WTC11 (cell line): ENCODE results near the gene C10orf90. TPM values are rescaled to one million over a fixed set of nuclear protein-coding genes. Genes with fewer than 3 reads are reported as not detected.

Experiments used
- ATAC-seq: fragments of 200-7000 bp; cut with Tn5 transposase; 2 replicates; pipeline ENCODE4 v1.10.0; 2021; ENCODE audit warnings: mild to moderate bottlenecking, moderate library complexity
- CTCF ChIA-PET: fragments of 300-600 bp; sonication (Branson Sonifier 250); formaldehyde crosslinking; loops from one replicate; lab custom pipeline; 2021; ENCODE audit warnings: antibody characterized with exemption; lab: Charles Lee
- POLR2A ChIA-PET: fragments of 350-600 bp; sonication (Branson Sonifier 250); formaldehyde crosslinking; loops from one replicate; lab custom pipeline; 2021; ENCODE audit warnings: antibody characterized with exemption; lab: Charles Lee
- DNase-seq: peaks from one replicate; pipeline ENCODE4 v3.0.0; 2021; ENCODE audit warnings: low spot score
- H3K27ac Mint-ChIP-seq: 2 replicates; pipeline ENCODE4 v1.8.0; 2021; ENCODE audit warnings: mixed read lengths
- H3K27me3 Mint-ChIP-seq: 2 replicates; pipeline ENCODE4 v1.8.0; 2021; ENCODE audit warnings: low read depth, mild to moderate bottlenecking, moderate library complexity, mixed read lengths
- H3K36me3 Mint-ChIP-seq: 2 replicates; pipeline ENCODE4 v1.8.0; 2021; ENCODE audit warnings: mixed read lengths
- H3K4me1 Mint-ChIP-seq: 2 replicates; pipeline ENCODE4 v1.8.0; 2022; ENCODE audit warnings: mixed read lengths
- H3K4me3 Mint-ChIP-seq: 2 replicates; pipeline ENCODE4 v1.8.0; 2021; ENCODE audit warnings: mild to moderate bottlenecking, moderate library complexity, mixed read lengths
- H3K9me3 Mint-ChIP-seq: 2 replicates; pipeline ENCODE4 v1.8.0; 2021; ENCODE audit warnings: mixed read lengths
- CBFB ChIP-seq: sonication (generic); formaldehyde crosslinking; IDR thresholded peaks from 2 replicates; pipeline ENCODE4 v1.8.1; 2022; ENCODE audit warnings: mild to moderate bottlenecking, low read depth, missing genetic modification reagents
- ELF4 ChIP-seq: sonication (generic); formaldehyde crosslinking; IDR thresholded peaks from 2 replicates; pipeline ENCODE4 v1.8.1; 2022; ENCODE audit warnings: low read depth, mild to moderate bottlenecking, moderate library complexity, missing genetic modification reagents
- FOXJ3 ChIP-seq: sonication (generic); formaldehyde crosslinking; IDR thresholded peaks from 2 replicates; pipeline ENCODE4 v1.9.0; 2021; ENCODE audit warnings: missing genetic modification reagents, mild to moderate bottlenecking, borderline replicate concordance
- HMGA2 ChIP-seq: fragments of 250-450 bp; sonication (Bioruptor Pico); IDR thresholded peaks from 2 replicates; pipeline ENCODE4 v1.4.0; 2021; ENCODE audit warnings: mild to moderate bottlenecking, moderate library complexity
- JAZF1 ChIP-seq: fragments of 250-450 bp; sonication (Bioruptor Pico); IDR thresholded peaks from 2 replicates; pipeline ENCODE4 v1.9.0; 2021; ENCODE audit warnings: moderate library complexity, mild to moderate bottlenecking, inconsistent platforms
- NR1H2 ChIP-seq: sonication (generic); formaldehyde crosslinking; IDR thresholded peaks from 2 replicates; pipeline ENCODE4 v1.9.0; 2021; ENCODE audit warnings: mild to moderate bottlenecking, moderate library complexity, missing genetic modification reagents
- PRRX2 ChIP-seq: fragments of 250-450 bp; sonication (Bioruptor Pico); IDR thresholded peaks from 2 replicates; pipeline ENCODE4 v1.8.0; 2021; ENCODE audit warnings: mild to moderate bottlenecking
- SMAD3 ChIP-seq: sonication (generic); formaldehyde crosslinking; IDR thresholded peaks from 2 replicates; pipeline ENCODE4 v1.8.0; 2022; ENCODE audit warnings: missing genetic modification reagents, mild to moderate bottlenecking, borderline replicate concordance
- ZNF396 ChIP-seq: fragments of 250-450 bp; sonication (Bioruptor Pico); IDR thresholded peaks from 2 replicates; pipeline ENCODE4 v1.8.0; 2021; ENCODE audit warnings: mild to moderate bottlenecking, moderate library complexity, borderline replicate concordance
- ZNF423 ChIP-seq: fragments of 250-450 bp; sonication (Bioruptor Pico); IDR thresholded peaks from 2 replicates; pipeline ENCODE4 v2.1.2; 2022; ENCODE audit warnings: mild to moderate bottlenecking, moderate library complexity
- ZNF671 ChIP-seq: fragments of 250-450 bp; sonication (Bioruptor Pico); IDR thresholded peaks from 2 replicates; pipeline ENCODE4 v1.8.0; 2021; ENCODE audit warnings: mild to moderate bottlenecking
- total RNA-seq: library from RNA; stranded (reverse); gene quantifications from 3 replicates; pipeline ENCODE4 v1.2.3, GENCODE V29; 2021
- TF ChIP-seq, protein P1 (sequence below): sonication (generic); formaldehyde crosslinking; conservative IDR thresholded peaks from 2 replicates; pipeline ENCODE4 v1.8.1; 2022; ENCODE audit warnings: mild to moderate bottlenecking, missing genetic modification reagents
- TF ChIP-seq, protein P2 (sequence below): sonication (generic); formaldehyde crosslinking; IDR thresholded peaks from 2 replicates; pipeline ENCODE4 v1.8.1; 2023; ENCODE audit warnings: mild to moderate bottlenecking, missing genetic modification reagents
- TF ChIP-seq, protein P3 (sequence below): sonication (generic); formaldehyde crosslinking; IDR thresholded peaks from 2 replicates; pipeline ENCODE4 v1.8.0; 2022; ENCODE audit warnings: mild to moderate bottlenecking, missing genetic modification reagents
- TF ChIP-seq, protein P4 (sequence below): sonication (generic); formaldehyde crosslinking; IDR thresholded peaks from 2 replicates; pipeline ENCODE4 v1.8.1; 2022; ENCODE audit warnings: missing genetic modification reagents, borderline replicate concordance
- TF ChIP-seq, protein P5 (sequence below): sonication (generic); formaldehyde crosslinking; IDR thresholded peaks from 2 replicates; pipeline ENCODE4 v1.8.0; 2023; ENCODE audit warnings: missing genetic modification reagents, mild to moderate bottlenecking, borderline replicate concordance
- TF ChIP-seq, protein P6 (sequence below): sonication (generic); formaldehyde crosslinking; IDR thresholded peaks from 2 replicates; pipeline ENCODE4 v1.8.0; 2023; ENCODE audit warnings: mild to moderate bottlenecking, missing genetic modification reagents
- TF ChIP-seq, protein P7 (sequence below): fragments of 250-450 bp; sonication (Bioruptor Pico); IDR thresholded peaks from 2 replicates; pipeline ENCODE4 v1.9.0; 2021; ENCODE audit warnings: mild to moderate bottlenecking

C10orf90 gene
- total RNA-seq, 1 experiment from 2014 or later, result 0.85 TPM

DNA sequence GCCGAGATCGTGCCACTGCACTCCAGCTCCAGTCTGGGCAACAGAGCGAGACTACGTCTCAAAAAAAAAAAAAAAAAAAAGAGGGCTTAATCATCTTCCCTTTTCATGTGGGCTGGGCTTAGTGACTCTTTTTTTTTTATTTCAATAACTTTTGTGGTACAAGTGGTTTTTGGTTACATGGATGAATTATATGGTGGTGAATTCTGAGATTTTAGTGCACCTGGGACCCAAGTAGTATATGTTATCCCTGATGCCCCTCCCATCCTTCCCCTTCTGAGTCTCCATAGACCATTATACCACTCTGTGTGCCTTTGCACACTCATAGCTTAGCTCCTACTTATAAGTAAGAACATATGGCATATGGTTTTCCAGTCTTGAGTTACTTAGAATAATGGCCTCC is 277.4 kb downstream of the C10orf90 start:
- CTCF ChIA-PET, result interaction anchor here (0.7 to 0.9 kb wide), 2 partner anchors 10 to 541 kb away, joined by 3 to 4 read pairs; no protein-coding TSS in a partner anchor
- no peak overlapping the region for H3K4me3 Mint-ChIP-seq
- peaks cover 7% of the 10 kb centered on the region for H3K9me3 Mint-ChIP-seq
- TF ChIP-seq, protein P1, sequence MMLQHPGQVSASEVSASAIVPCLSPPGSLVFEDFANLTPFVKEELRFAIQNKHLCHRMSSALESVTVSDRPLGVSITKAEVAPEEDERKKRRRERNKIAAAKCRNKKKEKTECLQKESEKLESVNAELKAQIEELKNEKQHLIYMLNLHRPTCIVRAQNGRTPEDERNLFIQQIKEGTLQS (CRISPR knock-in tag), result no peak
- TF ChIP-seq ZNF423 (CRISPR knock-in tag), result no peak
- TF ChIP-seq ZNF396 (CRISPR knock-in tag), result no peak
- TF ChIP-seq, protein P2, sequence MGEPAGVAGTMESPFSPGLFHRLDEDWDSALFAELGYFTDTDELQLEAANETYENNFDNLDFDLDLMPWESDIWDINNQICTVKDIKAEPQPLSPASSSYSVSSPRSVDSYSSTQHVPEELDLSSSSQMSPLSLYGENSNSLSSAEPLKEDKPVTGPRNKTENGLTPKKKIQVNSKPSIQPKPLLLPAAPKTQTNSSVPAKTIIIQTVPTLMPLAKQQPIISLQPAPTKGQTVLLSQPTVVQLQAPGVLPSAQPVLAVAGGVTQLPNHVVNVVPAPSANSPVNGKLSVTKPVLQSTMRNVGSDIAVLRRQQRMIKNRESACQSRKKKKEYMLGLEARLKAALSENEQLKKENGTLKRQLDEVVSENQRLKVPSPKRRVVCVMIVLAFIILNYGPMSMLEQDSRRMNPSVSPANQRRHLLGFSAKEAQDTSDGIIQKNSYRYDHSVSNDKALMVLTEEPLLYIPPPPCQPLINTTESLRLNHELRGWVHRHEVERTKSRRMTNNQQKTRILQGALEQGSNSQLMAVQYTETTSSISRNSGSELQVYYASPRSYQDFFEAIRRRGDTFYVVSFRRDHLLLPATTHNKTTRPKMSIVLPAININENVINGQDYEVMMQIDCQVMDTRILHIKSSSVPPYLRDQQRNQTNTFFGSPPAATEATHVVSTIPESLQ (CRISPR knock-in tag), result no peak
- TF ChIP-seq, protein P3, sequence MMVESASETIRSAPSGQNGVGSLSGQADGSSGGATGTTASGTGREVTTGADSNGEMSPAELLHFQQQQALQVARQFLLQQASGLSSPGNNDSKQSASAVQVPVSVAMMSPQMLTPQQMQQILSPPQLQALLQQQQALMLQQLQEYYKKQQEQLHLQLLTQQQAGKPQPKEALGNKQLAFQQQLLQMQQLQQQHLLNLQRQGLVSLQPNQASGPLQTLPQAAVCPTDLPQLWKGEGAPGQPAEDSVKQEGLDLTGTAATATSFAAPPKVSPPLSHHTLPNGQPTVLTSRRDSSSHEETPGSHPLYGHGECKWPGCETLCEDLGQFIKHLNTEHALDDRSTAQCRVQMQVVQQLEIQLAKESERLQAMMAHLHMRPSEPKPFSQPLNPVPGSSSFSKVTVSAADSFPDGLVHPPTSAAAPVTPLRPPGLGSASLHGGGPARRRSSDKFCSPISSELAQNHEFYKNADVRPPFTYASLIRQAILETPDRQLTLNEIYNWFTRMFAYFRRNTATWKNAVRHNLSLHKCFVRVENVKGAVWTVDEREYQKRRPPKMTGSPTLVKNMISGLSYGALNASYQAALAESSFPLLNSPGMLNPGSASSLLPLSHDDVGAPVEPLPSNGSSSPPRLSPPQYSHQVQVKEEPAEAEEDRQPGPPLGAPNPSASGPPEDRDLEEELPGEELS, result no peak
- POLR2A ChIA-PET, result no interaction called here
- ATAC-seq (no peak), DNase-seq (no peak)
- H3K36me3 Mint-ChIP-seq, result no peaks in the 10 kb centered on the region
- no peak overlapping the region for H3K27ac Mint-ChIP-seq
- peaks cover 30% of the 10 kb centered on the region for H3K27me3 Mint-ChIP-seq
- peaks cover 13% of the 10 kb centered on the region for H3K4me1 Mint-ChIP-seq

DNA sequence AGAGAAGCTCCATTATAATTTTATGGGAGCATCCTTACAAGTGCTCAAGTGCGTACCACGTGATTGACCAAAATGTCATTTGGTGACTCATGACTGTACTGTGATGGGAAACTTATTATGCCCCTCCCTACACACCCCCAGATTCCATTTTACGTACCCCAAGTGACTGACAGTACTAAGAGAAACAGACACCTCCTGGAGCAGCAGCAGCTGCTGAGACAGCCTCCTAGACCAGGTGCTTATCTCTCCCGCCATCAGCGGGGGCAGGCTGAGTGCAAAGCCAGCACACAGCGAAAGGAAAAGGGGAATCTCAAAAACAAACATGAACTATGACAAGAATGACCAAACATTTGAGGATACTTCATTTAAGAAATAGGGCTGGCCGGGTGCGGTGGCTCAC is 278.0 kb downstream of the C10orf90 start:
- no peak for DNase-seq
- Mint-ChIP-seq H3K9me3 (peaks cover 7% of the 10 kb centered on the region), H3K36me3 (no peaks in the 10 kb centered on the region), H3K4me1 (peaks cover 9% of the 10 kb centered on the region), H3K27ac (no peak overlapping the region), H3K4me3 (no peak overlapping the region), H3K27me3 (peaks cover 32% of the 10 kb centered on the region)
- no peak for ATAC-seq
- ChIA-PET POLR2A (no interaction called here), CTCF (interaction anchor here (0.7 kb wide), 1 partner anchor 542 kb away, joined by 4 read pairs; no protein-coding TSS in a partner anchor)
- TF ChIP-seq ZNF671 (no peak), HMGA2 (CRISPR knock-in tag) (no peak), ELF4 (CRISPR knock-in tag) (no peak), NR1H2 (no peak), CBFB (no peak), JAZF1 (CRISPR knock-in tag) (no peak), ZNF396 (CRISPR knock-in tag) (no peak), SMAD3 (CRISPR knock-in tag) (no peak), FOXJ3 (CRISPR knock-in tag) (no peak), PRRX2 (CRISPR knock-in tag) (no peak)
- TF ChIP-seq, protein P4, sequence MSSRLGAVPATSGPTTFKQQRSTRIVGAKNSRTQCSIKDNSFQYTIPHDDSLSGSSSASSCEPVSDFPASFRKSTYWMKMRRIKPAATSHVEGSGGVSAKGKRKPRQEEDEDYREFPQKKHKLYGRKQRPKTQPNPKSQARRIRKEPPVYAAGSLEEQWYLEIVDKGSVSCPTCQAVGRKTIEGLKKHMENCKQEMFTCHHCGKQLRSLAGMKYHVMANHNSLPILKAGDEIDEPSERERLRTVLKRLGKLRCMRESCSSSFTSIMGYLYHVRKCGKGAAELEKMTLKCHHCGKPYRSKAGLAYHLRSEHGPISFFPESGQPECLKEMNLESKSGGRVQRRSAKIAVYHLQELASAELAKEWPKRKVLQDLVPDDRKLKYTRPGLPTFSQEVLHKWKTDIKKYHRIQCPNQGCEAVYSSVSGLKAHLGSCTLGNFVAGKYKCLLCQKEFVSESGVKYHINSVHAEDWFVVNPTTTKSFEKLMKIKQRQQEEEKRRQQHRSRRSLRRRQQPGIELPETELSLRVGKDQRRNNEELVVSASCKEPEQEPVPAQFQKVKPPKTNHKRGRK (CRISPR knock-in tag), result no peak
- TF ChIP-seq, protein P5, sequence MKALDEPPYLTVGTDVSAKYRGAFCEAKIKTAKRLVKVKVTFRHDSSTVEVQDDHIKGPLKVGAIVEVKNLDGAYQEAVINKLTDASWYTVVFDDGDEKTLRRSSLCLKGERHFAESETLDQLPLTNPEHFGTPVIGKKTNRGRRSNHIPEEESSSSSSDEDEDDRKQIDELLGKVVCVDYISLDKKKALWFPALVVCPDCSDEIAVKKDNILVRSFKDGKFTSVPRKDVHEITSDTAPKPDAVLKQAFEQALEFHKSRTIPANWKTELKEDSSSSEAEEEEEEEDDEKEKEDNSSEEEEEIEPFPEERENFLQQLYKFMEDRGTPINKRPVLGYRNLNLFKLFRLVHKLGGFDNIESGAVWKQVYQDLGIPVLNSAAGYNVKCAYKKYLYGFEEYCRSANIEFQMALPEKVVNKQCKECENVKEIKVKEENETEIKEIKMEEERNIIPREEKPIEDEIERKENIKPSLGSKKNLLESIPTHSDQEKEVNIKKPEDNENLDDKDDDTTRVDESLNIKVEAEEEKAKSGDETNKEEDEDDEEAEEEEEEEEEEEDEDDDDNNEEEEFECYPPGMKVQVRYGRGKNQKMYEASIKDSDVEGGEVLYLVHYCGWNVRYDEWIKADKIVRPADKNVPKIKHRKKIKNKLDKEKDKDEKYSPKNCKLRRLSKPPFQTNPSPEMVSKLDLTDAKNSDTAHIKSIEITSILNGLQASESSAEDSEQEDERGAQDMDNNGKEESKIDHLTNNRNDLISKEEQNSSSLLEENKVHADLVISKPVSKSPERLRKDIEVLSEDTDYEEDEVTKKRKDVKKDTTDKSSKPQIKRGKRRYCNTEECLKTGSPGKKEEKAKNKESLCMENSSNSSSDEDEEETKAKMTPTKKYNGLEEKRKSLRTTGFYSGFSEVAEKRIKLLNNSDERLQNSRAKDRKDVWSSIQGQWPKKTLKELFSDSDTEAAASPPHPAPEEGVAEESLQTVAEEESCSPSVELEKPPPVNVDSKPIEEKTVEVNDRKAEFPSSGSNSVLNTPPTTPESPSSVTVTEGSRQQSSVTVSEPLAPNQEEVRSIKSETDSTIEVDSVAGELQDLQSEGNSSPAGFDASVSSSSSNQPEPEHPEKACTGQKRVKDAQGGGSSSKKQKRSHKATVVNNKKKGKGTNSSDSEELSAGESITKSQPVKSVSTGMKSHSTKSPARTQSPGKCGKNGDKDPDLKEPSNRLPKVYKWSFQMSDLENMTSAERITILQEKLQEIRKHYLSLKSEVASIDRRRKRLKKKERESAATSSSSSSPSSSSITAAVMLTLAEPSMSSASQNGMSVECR (CRISPR knock-in tag), result no peak
- TF ChIP-seq, protein P6, sequence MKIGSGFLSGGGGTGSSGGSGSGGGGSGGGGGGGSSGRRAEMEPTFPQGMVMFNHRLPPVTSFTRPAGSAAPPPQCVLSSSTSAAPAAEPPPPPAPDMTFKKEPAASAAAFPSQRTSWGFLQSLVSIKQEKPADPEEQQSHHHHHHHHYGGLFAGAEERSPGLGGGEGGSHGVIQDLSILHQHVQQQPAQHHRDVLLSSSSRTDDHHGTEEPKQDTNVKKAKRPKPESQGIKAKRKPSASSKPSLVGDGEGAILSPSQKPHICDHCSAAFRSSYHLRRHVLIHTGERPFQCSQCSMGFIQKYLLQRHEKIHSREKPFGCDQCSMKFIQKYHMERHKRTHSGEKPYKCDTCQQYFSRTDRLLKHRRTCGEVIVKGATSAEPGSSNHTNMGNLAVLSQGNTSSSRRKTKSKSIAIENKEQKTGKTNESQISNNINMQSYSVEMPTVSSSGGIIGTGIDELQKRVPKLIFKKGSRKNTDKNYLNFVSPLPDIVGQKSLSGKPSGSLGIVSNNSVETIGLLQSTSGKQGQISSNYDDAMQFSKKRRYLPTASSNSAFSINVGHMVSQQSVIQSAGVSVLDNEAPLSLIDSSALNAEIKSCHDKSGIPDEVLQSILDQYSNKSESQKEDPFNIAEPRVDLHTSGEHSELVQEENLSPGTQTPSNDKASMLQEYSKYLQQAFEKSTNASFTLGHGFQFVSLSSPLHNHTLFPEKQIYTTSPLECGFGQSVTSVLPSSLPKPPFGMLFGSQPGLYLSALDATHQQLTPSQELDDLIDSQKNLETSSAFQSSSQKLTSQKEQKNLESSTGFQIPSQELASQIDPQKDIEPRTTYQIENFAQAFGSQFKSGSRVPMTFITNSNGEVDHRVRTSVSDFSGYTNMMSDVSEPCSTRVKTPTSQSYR (CRISPR knock-in tag), result no peak
- TF ChIP-seq, protein P7, sequence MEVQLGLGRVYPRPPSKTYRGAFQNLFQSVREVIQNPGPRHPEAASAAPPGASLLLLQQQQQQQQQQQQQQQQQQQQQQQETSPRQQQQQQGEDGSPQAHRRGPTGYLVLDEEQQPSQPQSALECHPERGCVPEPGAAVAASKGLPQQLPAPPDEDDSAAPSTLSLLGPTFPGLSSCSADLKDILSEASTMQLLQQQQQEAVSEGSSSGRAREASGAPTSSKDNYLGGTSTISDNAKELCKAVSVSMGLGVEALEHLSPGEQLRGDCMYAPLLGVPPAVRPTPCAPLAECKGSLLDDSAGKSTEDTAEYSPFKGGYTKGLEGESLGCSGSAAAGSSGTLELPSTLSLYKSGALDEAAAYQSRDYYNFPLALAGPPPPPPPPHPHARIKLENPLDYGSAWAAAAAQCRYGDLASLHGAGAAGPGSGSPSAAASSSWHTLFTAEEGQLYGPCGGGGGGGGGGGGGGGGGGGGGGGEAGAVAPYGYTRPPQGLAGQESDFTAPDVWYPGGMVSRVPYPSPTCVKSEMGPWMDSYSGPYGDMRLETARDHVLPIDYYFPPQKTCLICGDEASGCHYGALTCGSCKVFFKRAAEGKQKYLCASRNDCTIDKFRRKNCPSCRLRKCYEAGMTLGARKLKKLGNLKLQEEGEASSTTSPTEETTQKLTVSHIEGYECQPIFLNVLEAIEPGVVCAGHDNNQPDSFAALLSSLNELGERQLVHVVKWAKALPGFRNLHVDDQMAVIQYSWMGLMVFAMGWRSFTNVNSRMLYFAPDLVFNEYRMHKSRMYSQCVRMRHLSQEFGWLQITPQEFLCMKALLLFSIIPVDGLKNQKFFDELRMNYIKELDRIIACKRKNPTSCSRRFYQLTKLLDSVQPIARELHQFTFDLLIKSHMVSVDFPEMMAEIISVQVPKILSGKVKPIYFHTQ, result no peak
